ENCODE data around the gene ST6GALNAC3.

DNA sequence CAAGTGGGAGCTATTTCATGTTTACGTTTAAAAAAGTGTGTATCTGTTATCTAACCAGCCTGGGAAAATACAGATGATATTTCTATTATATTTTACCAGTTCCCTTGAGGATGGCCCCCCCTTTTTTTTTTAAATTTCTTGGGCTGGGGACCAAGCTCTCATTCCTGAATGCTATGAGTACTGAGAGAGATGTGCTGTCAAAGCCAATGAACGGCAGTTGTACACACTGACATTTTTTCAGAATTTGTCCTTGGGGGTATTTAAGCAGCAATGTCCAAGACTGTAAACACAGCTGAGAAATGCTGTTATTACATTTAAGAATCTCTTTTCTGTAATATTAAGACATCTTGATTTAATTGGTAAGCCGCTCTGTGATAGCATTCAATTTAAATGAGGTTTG lies 177.9 kb downstream of the ST6GALNAC3 start:
- TF ChIP-seq GATA2 (IDR thresholded peaks at IDR 0.05; ENCODE audit: low read depth, low read length) (no peak), GATA3 (IDR thresholded peaks at IDR 0.05; ENCODE audit: low read depth, low read length) (no peak)
